Ectodermal cell (in vitro differentiated cells): ENCODE measurements around the gene EIF3L.

ENCODE experiments used
- H3K27ac ChIP-seq: 2 replicates; pipeline ENCODE4 v1.7.0; 2013; ENCODE audit warnings: mild to moderate bottlenecking, low read depth, low read length; ENCODE audit not compliant: insufficient read depth, poor library complexity, severe bottlenecking
- H3K27me3 ChIP-seq: 2 replicates; pipeline ENCODE4 v1.7.0; 2013; ENCODE audit warnings: mild to moderate bottlenecking, low read length; ENCODE audit not compliant: insufficient read depth, control insufficient read depth, poor library complexity, severe bottlenecking
- H3K36me3 ChIP-seq: one replicate; pipeline ENCODE4 v1.7.0; 2013; ENCODE audit warnings: low read length; ENCODE audit not compliant: control insufficient read depth, insufficient read depth
- H3K4me1 ChIP-seq: one replicate; pipeline ENCODE4 v1.7.0; 2013; ENCODE audit warnings: low read length; ENCODE audit not compliant: control insufficient read depth, insufficient read depth
- H3K4me3 ChIP-seq: 2 replicates; pipeline ENCODE4 v1.7.0; 2013; ENCODE audit warnings: low read depth, low read length, control low read depth; ENCODE audit not compliant: insufficient read depth
- H3K9me3 ChIP-seq: 2 replicates; pipeline ENCODE4 v1.7.0; 2013; ENCODE audit warnings: mild to moderate bottlenecking, low read length, moderate library complexity; ENCODE audit not compliant: control insufficient read depth
- WGBS, 2 experiments: methylation state at CpG; one replicate each; pipeline ENCODE4 v1.1.7; 2013; ENCODE audit warnings: missing lambda C conversion rate in 2 of 2; 5-methylcytosine and 5-hydroxymethylcytosine counted together

Gene EIF3L

DNA sequence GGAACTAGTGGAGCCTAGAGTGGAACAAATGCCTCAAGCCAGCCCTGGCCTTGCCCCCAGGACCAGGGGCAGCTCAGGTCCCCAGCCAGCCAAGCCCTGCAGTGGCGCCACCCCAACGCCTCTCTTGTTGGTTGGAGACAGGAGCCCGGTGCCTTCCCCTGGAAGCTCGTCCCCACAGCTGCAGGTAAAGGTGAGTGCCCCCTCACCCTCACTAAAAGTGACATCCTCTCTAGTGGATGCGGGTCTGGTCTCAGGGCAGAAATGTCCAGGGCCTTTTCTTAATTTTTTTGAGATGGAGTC lies 78.4 kb downstream of the EIF3L start:
- no peak overlapping the region for H3K4me3 ChIP-seq
- H3K27ac ChIP-seq = no peak overlapping the region
- no peaks in the 10 kb centered on the region for H3K9me3 ChIP-seq
- H3K4me1 ChIP-seq = no peaks in the 10 kb centered on the region
- H3K27me3 ChIP-seq = no peaks in the 10 kb centered on the region
- H3K36me3 ChIP-seq = no peaks in the 10 kb centered on the region
- 95 to 96% methylated on average over 5 of the region's 5 CpGs for WGBS, 2 experiments

DNA sequence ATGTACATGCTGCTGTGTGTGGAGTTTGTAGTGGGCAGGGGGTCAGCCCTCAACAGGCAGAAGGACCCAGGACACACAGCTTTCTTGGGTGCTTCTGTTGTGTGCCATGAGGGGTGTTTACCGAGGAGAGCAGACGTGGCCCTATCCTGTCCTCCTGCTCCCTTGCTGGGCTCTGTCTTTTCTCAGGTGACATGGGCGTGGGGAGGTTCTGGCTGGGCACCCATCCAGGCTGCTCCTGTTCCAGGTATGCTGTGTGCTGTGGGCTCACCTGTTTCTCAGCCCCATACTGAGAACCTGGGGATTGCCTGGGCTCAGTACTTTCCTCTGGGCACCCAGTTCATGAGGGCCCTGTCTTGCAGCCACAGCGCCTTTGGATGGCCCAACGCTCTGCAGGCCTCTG lies 80.2 kb downstream of the EIF3L start:
- Histone ChIP-seq H3K27ac (no peak overlapping the region), H3K27me3 (no peaks in the 10 kb centered on the region), H3K36me3 (no peaks in the 10 kb centered on the region), H3K4me3 (no peak overlapping the region), H3K4me1 (no peaks in the 10 kb centered on the region), H3K9me3 (no peaks in the 10 kb centered on the region)
- 95 to 97% methylated on average over 5 of the region's 5 CpGs for WGBS, 2 experiments

DNA sequence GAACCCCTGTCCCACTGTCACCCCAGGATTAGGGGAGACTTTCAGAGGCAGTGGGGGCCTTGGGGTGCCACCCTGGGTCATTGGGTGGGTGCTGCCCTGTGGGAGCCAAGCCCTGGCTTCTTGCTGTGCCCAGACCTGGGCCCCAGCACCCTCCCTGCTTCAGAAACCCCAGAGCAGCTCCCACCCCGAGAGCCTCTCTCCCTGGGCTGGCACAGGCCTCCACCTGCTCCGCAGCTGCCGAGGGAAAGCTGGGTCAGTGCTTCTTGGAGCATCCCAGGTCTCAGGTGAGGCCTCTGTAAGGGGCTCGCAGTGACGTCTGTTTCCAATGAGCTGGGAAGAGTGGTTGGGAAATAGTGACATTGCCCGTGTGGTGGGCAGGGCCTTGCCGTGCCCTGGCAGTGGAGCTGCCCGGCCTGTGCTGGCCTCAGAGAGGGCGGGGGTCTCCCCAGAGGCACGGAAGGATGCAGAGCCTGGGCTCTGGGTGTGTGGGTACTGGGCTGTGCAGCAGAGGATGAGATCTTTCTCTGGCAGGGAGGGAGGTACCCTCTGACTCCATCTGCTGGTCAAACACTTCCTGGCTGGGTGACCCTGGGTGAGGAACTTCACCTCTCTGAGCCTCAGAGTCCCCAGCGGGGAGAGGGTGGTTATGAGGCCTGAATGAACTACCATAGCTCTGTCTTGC lies 81.2 kb downstream of the EIF3L start:
- 88 to 93% methylated on average over 11 of the region's 11 CpGs for WGBS, 2 experiments
- H3K36me3 ChIP-seq = no peaks in the 10 kb centered on the region
- H3K4me3 ChIP-seq = no peak overlapping the region

DNA sequence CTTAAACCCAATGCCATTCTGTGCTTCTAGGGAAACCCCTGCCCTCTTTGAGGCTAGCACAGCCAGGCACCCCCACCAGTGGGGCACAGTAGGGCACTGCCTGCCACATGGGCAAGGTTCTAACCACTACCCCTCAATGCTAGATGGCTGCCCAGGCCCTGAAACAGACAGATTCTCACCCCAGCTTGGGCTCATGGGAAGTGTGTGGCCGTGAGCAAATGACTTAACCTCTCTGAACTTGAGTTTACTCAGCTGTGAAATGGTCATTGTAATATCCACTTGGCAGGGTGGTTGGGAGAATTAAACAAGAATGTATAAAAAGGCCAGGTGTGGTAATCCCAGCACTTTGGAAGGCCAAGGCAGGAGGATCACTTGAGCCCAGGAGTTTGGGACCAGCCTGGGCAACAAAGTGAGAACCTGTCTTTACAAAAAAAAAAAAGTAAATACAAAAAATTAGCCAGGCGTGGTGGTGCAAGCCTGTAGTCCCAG lies 81.8 kb downstream of the EIF3L start:
- H3K27me3 ChIP-seq = no peaks in the 10 kb centered on the region
- no peak overlapping the region for H3K4me3 ChIP-seq
- H3K27ac ChIP-seq = no peak overlapping the region
- H3K4me1 ChIP-seq = no peaks in the 10 kb centered on the region
- no peaks in the 10 kb centered on the region for H3K9me3 ChIP-seq
- no peaks in the 10 kb centered on the region for H3K36me3 ChIP-seq
- 96 to 99% methylated on average over 2 of the region's 2 CpGs for WGBS, 2 experiments

More for the DNA sequence above, 81.2 kb downstream of the EIF3L start:
- Histone ChIP-seq H3K27me3 (no peaks in the 10 kb centered on the region), H3K27ac (no peak overlapping the region), H3K9me3 (no peaks in the 10 kb centered on the region), H3K4me1 (no peaks in the 10 kb centered on the region)

DNA sequence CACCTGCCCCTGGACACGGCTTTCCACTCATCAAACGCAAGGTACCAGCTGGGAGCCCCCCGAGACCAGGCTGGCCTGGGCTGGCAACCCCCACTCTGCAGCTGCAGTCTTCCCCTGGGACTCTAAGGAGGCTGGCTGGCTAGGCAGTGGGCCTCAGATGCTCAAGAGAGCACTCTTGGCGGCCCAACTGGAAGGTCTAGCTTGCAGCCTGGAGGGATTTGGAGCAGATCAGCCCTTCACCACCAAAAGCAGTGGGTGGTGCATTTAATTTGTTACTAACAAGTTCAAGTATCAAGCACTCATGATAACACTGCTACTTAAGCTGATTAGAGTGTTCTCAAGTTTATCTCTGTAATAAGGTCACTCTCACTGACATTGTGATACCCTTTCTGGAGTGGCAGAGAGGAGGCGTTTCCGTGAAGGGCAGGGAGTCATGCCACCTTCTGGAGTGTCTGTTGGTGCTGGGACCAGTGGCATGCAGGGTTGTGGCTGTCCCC lies 82.7 kb downstream of the EIF3L start:
- Histone ChIP-seq H3K4me3 (no peak overlapping the region), H3K27ac (no peak overlapping the region), H3K27me3 (no peaks in the 10 kb centered on the region), H3K4me1 (no peaks in the 10 kb centered on the region), H3K9me3 (no peaks in the 10 kb centered on the region), H3K36me3 (no peaks in the 10 kb centered on the region)
- 92 to 93% methylated on average over 6 of the region's 6 CpGs for WGBS, 2 experiments

DNA sequence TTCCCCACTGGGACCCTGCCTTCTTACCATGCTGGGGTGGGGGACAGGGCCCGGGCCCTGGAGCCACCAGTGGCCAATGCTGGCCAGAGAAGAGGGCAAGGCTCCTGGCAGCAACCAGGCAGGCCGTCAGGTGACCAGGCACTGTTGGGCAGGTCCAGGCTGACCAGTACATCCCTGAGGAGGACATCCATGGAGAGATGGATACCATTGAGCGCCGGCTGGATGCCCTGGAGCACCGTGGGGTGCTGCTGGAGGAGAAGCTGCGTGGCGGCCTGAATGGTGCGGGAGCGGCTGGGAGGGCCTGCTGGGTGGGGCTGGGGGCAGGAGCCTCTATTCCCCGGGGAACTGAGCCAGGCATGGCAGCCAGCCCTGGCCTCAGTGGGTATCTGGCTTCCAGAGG lies 83.2 kb downstream of the EIF3L start:
- H3K4me3 ChIP-seq = no peak overlapping the region
- H3K4me1 ChIP-seq = no peaks in the 10 kb centered on the region
- no peak overlapping the region for H3K27ac ChIP-seq
- H3K9me3 ChIP-seq = no peaks in the 10 kb centered on the region
- H3K36me3 ChIP-seq = no peaks in the 10 kb centered on the region
- no peaks in the 10 kb centered on the region for H3K27me3 ChIP-seq
- WGBS, 2 experiments = 93 to 94% methylated on average over 10 of the region's 10 CpGs

DNA sequence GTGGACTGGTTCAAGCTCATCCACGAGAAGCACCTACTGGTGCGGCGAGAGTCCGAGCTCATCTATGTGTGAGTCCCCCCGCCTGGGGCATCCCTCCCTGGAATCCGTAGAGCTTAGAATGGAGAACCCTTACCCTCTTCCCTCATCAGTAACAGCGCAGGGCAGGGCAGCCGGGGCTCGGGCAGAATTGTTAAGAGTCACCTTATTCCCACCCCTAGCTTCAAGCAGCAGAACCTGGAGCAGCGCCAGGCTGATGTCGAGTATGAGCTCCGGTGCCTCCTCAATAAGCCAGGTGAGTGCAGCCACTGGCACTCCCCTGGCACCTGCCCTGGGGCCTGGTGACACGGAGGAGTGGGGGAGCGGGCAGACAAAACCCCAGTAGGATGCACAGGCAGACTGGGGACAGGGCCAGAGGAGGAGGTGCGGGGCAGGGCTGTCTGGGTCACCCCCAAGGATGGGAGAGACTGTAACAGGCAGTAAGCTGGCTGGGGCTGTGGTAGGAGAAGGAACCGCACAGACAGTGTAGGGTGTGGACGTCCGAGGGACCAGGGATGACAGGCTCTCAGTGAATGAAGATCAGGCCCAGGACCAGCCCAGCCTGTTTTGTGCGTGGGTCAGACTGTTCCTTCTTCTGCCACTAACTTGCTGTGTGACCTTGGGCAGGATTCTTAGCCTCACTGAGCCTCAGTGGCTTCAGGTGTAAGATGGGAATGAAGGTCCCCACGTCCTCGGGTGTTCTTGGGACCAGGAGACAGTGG lies 83.8 kb downstream of the EIF3L start:
- WGBS, 2 experiments = 94% methylated on average over 21 of the region's 21 CpGs
- H3K27ac ChIP-seq = no peak overlapping the region
- no peaks in the 10 kb centered on the region for H3K4me1 ChIP-seq
- no peaks in the 10 kb centered on the region for H3K27me3 ChIP-seq
- no peaks in the 10 kb centered on the region for H3K36me3 ChIP-seq
- H3K9me3 ChIP-seq = no peaks in the 10 kb centered on the region
- no peak overlapping the region for H3K4me3 ChIP-seq

DNA sequence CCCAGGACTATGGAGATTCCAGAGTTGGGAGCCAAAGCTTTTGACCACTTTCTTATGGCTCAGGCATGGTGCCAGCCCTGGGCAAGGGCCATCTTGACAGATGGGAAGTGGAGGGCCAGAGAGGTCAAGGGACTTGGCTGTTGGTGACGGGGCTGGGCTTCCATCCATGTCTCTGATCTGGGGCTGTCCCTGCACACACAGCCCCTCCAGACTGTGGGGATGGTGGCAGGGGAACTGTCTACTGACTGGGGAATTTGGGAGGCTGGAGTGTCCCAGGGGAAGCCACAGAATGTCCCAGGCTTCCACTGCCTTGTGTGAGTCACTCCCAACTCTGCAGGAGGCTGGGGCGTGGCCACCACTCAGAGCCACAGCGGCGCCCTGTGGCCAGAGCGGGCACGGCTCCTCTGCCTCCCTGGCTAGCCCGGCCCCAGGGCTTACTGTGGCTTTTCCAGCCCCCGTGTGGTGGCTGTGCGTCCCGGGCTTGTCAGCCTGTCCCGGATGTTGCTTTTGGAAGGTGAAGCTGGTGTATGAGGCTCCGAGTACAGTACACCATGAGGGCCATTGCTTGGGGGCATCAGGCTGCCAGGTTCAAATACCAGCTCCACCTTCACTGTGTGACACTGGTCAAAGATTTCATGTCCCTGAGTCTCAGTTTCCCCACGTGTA lies 84.6 kb downstream of the EIF3L start:
- Histone ChIP-seq H3K9me3 (no peaks in the 10 kb centered on the region), H3K36me3 (no peaks in the 10 kb centered on the region), H3K27me3 (no peaks in the 10 kb centered on the region), H3K4me1 (no peaks in the 10 kb centered on the region), H3K27ac (no peak overlapping the region), H3K4me3 (no peak overlapping the region)
- WGBS, 2 experiments = 20% methylated on average over 13 of the region's 13 CpGs
